Uterus (tissue), 2 donors: ENCODE results near the gene TWF1.

Experiments used
- POLR2A ChIP-seq, 2 donors: fragments of 450-650 bp; IDR thresholded peaks; one replicate each; pipeline ENCODE4 v1.6.1; 2016; ENCODE audit warnings: antibody characterized with exemption in 2 of 2, mild to moderate bottlenecking in 1 of 2, moderate library complexity in 1 of 2
- TF ChIP-seq, protein P1 (sequence below), 4 experiments: fragments of 200-600 bp in 2 of 4; fragments of 450-650 bp in 2 of 4; sonication (generic) in 2 of 4; IDR thresholded peaks; one replicate each; pipeline ENCODE4 v1.5.1; 2016 to 2019; ENCODE audit warnings: antibody characterized with exemption in 4 of 4, mild to moderate bottlenecking in 2 of 4, moderate library complexity in 1 of 4

DNA sequence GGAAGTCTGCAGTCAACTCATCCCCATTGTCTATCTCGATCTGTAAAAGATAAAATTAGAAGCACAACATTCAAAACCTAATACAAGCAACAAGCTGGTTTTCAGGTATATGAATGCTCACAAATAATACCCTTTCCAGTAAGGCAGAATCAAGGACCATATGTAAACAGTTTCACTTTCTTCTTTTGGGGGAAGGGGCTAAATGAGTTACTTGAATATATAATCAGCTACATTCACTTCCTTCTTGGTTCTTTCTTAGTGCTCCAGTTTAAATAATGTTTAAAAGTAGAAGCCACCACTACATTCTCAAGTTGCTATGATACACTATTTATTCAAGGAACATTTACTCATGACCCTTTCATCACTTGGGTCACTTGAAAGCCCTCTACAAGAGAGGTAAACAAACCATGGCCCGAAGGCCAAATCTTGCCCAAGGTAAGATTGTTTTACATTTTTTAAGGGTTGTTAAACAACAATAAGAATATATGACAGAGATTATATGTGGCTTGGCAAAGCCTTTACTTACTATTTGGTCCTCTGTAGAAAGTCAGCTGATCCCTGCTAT is 10.3 kb downstream of the TWF1 start:
- TF ChIP-seq, protein P1, sequence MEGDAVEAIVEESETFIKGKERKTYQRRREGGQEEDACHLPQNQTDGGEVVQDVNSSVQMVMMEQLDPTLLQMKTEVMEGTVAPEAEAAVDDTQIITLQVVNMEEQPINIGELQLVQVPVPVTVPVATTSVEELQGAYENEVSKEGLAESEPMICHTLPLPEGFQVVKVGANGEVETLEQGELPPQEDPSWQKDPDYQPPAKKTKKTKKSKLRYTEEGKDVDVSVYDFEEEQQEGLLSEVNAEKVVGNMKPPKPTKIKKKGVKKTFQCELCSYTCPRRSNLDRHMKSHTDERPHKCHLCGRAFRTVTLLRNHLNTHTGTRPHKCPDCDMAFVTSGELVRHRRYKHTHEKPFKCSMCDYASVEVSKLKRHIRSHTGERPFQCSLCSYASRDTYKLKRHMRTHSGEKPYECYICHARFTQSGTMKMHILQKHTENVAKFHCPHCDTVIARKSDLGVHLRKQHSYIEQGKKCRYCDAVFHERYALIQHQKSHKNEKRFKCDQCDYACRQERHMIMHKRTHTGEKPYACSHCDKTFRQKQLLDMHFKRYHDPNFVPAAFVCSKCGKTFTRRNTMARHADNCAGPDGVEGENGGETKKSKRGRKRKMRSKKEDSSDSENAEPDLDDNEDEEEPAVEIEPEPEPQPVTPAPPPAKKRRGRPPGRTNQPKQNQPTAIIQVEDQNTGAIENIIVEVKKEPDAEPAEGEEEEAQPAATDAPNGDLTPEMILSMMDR (IDR thresholded peaks at IDR 0.05) = no peak
- no peak for TF ChIP-seq POLR2A (IDR thresholded peaks at IDR 0.05)
